NCI-H2227 treated with DMSO at 0.1 percent for 48 hours (cell line): ENCODE results near the gene KRTAP9-7.

Experiments
- DNase-seq: peaks from one replicate; lab custom pipeline; 2025; lab: John Stamatoyannopoulos, UW

The KRTAP9-7 gene

GRCh38 chr17:41322094-41322902 is 46.8 kb downstream of the KRTAP9-7 start:
- DNase-seq: peak; percentile 49

- no peak for DNase-seq
Measured at GRCh38 chr17:41322903-41323895, 47.7 kb downstream of the KRTAP9-7 start.

- no peak for DNase-seq
Measured at GRCh38 chr17:41324180-41325075, 48.9 kb downstream of the KRTAP9-7 start.

GRCh38 chr17:41325126-41325525 is 49.6 kb downstream of the KRTAP9-7 start:
- no peak for DNase-seq

GRCh38 chr17:41325611-41326010 is 50.1 kb downstream of the KRTAP9-7 start:
- DNase-seq: no peak
